Activated CD8-positive, alpha-beta memory T cell treated with anti-CD3 and anti-CD28 coated beads for 1 hour (primary cell): ENCODE results near the gene SHH.
"Not testable (repeated sequence)": the region's sequence is repeated elsewhere in the genome, so short reads cannot be mapped to it uniquely, and the experiment has no call there.

Experiments used
- DNase-seq, 2 donors: peaks; one replicate each; pipeline ENCODE4 v3.0.0-alpha.2; 2020; ENCODE audit warnings: low read depth in 1 of 2; ENCODE audit errors: extremely low read depth in 1 of 2

Gene SHH

DNA sequence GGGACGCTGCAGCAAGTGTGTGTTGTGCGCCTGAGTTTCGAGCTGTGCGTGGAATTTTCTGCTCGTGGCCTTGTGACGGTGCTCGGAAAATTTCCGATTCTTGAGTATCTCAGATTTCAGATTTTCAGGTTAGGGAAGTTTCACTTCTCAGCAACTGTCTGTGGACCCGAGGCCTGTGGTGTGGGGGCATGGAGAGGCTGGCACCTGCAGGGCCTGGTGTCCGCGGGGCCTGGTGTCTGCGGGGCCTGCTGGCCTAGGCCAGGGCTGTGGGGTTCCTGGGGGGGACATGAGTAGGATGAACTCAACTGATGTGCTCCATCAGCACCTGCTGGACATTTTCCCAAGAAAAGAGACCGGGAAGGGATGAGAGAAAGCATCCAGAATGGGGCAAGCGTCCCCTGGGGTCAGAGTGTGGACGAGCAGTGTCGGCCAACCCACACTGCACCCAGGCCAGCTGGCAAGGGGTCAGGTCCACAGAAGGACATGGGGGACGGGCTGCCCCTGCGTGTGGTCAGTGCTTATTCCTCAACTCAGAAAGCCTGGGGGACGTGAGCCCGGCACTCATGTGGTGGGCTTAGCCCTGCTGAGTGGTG lies 31.3 kb upstream of the SHH start:
- no peak for DNase-seq

DNA sequence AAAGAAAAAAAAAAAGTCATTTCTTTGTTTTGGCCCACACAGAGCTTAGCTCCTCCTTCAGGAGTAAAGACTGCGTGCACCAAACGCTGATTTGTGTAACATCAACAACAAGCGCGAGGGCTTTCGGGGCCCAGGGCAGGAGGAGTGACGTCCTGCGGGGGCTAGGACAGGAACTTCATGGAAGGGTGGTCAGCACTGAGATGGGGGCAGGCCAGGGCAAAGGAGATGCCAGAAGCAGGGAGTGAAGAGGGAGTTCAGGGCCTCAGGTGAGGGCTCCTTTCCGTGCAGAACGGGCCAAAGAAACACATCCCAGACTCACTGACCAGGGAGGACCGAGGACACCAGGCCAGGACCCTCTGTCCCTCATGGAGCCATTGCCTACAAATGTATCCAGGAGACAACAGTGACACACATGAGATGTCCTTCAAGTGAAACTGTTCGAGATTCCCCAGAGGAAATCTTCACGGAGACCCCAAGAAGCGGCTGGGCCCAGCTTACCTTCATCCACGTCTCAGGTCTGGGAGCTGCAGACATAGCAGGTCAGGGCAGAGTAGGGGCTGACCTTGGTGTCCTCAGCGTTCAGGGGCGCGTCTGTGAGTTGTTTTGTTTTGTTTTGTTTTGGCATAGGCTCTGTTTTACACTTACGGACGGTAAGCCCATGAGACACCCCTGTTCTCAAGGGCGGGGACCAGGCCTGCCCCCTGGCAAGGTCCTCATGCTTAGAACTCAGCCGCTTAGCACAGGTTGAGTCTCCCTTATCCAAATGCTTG lies 30.4 kb upstream of the SHH start:
- DNase-seq = no peak

GRCh38 chr7:155840909-155841308 lies 28.6 kb upstream of the SHH start:
- DNase-seq = no peak

DNA sequence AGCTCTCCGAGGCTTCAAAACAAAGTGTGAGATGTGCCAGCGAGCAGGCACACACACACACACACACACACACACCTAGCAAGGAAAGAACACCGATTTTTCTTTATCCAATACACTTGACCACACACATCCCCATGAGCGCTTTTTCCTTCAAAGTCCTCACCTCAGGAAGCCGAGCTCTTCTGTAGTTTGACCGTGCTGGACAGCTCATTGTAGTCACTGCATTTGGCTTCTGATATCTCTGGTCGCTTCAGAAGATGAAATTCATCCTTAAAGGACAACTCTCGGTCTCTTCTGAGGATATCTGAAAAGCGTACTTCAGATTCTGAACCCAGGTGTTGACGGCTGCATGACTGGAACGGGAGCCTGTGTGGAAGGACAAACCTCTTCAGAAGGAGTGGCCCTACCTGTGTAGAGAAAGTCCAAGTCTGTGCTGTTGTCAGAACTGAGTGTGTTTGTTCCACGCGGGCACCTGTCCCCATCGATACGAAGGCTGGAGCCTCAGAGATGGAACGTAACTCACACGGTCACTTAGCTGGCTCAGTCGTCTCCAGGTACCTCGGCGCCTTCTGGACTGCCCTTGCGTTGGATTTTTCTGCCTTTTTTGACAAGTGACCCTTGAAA lies 28.1 kb upstream of the SHH start:
- DNase-seq = no peak

- DNase-seq = no peak
Measured at GRCh38 chr7:155839461-155839860, 27.2 kb upstream of the SHH start.

- not testable (repeated sequence) for DNase-seq
Measured at GRCh38 chr7:155838312-155838711, 26.0 kb upstream of the SHH start.

- no peak for DNase-seq
Measured at GRCh38 chr7:155837126-155837479, 24.8 kb upstream of the SHH start.

- DNase-seq = no peak
Measured at GRCh38 chr7:155836216-155837125, 24.2 kb upstream of the SHH start.

GRCh38 chr7:155835446-155836215 lies 23.4 kb upstream of the SHH start:
- DNase-seq = no peak

DNA sequence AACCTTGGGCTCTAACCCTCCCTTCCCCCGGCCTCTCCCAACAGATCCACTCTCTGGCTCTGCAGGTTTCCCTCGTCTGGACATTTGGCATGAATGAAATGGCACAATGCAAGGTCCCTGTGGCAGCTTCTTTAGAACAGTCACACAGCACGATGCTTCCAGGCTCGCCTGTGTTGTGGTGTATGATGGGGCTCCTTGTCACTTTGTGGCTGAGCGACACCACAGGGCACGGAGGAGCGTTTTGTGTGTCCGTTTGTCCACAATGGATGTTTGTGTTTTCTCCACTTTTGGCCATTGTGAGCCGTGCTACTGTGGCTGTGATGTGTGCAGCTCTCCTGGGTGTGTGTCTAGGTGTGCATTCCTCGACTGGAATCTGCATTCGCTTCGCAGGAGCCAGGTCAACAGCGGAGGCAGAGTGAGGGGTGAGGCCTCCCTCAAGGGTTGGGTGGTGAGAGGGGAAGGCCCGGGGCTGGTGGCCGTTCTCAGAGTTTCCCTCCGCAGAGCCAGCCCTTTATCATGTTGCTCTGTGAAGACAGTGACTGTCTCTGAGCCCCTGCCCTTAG lies 22.3 kb upstream of the SHH start:
- DNase-seq = no peak

- DNase-seq = no peak
Measured at GRCh38 chr7:155833651-155834050, 21.4 kb upstream of the SHH start.

DNA sequence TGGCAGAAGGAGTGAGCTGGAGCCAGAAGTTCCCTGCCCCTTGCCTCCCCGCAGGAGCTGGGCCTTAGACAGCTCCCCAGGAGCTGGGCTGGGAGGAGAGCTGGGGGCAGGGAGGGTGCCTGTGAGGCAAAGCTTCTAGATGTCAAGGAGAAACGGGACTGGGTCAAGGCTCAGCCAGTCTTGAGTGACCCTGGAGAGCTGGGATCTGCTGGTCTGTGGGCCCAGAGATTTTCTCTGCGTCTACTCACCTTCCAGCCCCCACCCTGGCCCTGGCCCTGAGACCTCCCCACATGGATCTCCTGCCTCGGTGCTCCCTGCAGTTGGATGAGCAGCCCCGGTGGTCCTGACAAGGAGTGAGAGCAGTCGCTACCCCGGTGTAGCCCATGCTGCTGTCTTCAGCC lies 20.3 kb upstream of the SHH start:
- DNase-seq = no peak

DNA sequence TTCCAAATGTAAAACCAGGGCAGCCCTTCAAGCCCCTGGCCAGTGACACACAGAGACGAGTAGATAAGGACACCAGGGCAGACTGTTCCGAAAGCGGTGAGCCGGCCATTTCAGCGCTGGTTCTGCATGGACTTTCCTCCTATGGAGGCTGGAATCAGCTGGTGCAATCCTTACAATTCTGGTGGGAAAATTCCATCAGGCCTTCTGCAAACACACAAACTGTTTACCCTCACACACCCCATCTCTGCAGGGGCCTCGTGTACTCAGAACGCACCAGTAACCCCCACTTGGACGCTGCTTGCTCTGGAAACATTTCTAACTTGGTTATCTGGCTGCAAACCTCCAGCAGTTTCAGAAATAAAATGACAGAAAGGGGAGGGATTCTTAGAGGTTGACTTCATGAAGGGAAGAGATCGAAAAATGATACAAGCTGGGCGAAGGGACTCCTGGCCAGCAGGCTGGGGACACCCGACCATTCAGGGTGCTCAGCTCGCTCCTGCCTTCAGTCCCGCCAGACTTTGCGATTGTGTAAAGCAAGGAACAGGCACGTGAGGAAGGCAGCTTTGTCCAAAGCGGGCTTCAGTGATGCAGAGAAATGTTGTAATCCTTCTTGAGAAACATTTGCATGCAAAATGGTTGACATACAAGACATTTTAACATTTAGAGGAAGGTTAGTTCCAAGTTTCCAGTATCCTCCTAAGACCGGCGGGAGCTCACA lies 19.7 kb upstream of the SHH start:
- no peak for DNase-seq

- no peak for DNase-seq
Measured at GRCh38 chr7:155830961-155831806, 18.9 kb upstream of the SHH start.

DNA sequence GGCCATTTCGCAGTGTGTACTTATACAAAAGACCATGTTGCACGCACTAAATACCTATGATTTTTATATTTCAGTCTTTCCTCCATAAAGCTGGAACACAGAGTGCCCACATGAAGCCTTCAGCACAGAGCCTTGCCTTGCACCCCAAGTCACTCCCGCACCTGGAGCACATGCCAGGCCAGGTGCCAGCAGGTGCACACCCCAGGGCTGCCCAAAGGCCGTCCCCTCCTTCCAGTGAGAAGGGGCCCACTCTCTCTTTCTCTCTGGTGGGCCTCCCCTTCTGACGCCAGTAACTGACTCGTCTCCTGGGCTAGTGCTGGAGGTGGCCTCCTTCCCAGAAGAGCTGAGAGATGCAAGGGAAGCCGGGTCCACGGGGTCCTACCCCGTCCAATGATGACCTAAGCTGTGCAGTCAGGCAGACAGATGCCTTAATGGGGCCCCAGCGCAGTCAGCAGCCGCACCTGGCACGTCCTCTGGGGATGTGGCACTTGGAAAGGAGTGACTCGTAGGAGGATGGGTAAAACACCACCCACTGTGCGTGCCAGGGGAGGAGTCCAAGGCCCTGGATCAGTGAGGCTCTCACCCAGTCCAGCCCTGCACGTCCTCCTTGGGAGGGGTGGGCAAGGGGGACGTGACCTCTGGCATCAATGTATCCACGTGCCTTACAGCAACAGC lies 17.7 kb upstream of the SHH start:
- no peak for DNase-seq

GRCh38 chr7:155825336-155825735 lies 13.1 kb upstream of the SHH start:
- no peak for DNase-seq

DNA sequence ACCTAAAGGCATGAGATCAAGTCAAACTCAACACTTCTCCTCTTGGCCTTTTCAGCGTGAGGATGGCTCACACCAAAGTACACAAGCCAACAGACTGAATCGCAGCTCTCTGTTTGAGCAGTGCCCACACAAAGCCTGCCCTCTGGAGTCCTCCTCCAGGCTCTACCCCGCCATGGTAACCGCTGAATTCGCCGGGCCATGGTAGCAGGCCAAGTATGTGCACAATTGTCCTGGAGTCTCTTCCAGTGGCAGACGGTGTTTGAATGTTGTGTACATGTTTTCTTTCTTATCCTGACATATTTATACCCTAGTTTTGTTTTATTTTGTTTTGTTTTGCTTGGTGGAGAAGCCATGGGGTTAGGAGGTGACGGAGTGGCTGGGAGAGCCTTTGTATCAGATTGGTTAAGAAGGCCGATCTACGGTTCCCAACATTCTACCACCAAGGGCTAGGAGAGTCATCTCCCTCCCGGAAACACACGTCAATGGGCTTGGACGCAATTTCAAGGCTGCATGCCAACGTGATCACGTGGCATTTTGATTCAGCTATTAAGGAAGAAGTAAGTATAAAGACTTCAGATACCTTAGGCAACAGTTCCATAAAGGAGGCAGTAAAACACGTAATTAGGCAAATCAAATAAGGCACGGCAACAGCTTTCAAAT lies 12.1 kb upstream of the SHH start:
- no peak for DNase-seq

- DNase-seq = no peak
Measured at GRCh38 chr7:155821851-155822250, 9.6 kb upstream of the SHH start.
